K562 (cell line): ENCODE results near the gene SRMS. TPM values are rescaled to one million over a fixed set of nuclear protein-coding genes. Genes with fewer than 3 reads are reported as not detected.
A peak's percentile ranks its signal among the peaks of the same experiment; 100 is the strongest.

Source experiments
- ATAC-seq: fragments of 200-7000 bp; cut with Tn5 transposase; 3 replicates; pipeline ENCODE4 v1.9.1; 2020; ENCODE audit warnings: moderate library complexity
- BruUV-seq: library from RNA; stranded (reverse); fragments of 400-500 nt; replicated peaks from 2 replicates; lab custom pipeline; 2021; lab: Mats Ljungman, UMichigan
- CTCF ChIA-PET: fragments of 300-600 bp; formaldehyde crosslinking; extraction: SDS; loops from one replicate; lab custom pipeline; 2021; ENCODE audit warnings: low intra/inter-chr PET ratio; lab: Yijun Ruan, JAX
- POLR2A ChIA-PET: fragments of 300-600, 350-650 bp; sonication (Branson Sonifier 250); formaldehyde crosslinking; extraction: SDS; loops from one replicate; lab custom pipeline; 2021; ENCODE audit warnings: antibody characterized with exemption, inconsistent platforms; lab: Yijun Ruan, JAX
- DNase-seq, 4 experiments: peaks; one replicate each; pipeline versions ENCODE4 v3.0.0 to v3.0.0-alpha.2; 2011 to 2018; ENCODE audit warnings: low spot score in 3 of 4, mixed read lengths in 3 of 4; ENCODE audit errors: extremely low read depth in 1 of 4
- FAIRE-seq: peaks from 2 replicates; lab custom pipeline; 2011; peaks lifted over from hg19 to GRCh38; lab: Jason Lieb, UNC
- H2AFZ ChIP-seq: 2 replicates; pipeline ENCODE4 v1.6.0; 2011; ENCODE audit warnings: low read depth, low read length, control low read depth, inconsistent platforms
- H3K27ac ChIP-seq: fragments of 200-600 bp; 3 replicates; pipeline ENCODE4 v1.8.0; 2011; ENCODE audit warnings: low read depth, mild to moderate bottlenecking, control low read depth, inconsistent platforms, low read length, moderate library complexity, mixed read lengths; ENCODE audit errors: extremely low read depth
- H3K27me3 ChIP-seq, 2 experiments: fragments of 300-600 bp in 1 of 2; 2 replicates in 1 of 2; 3 replicates in 1 of 2; pipeline versions ENCODE4 v1.6.0 to v1.8.0; 2011; ENCODE audit warnings: inconsistent platforms in 2 of 2, low read length in 2 of 2, mild to moderate bottlenecking in 1 of 2, mixed read lengths in 1 of 2, moderate library complexity in 1 of 2; ENCODE audit not compliant: control insufficient read depth in 2 of 2, insufficient read depth in 2 of 2
- H3K36me3 ChIP-seq: fragments of 300-600 bp; 3 replicates; pipeline ENCODE4 v1.8.0; 2011; ENCODE audit warnings: mild to moderate bottlenecking, low read length, inconsistent platforms; ENCODE audit not compliant: control insufficient read depth, insufficient read depth
- H3K4me1 ChIP-seq, 2 experiments: fragments of 200-600 bp in 1 of 2; replicated peaks in 1 of 2; 2 replicates in 1 of 2; 3 replicates in 1 of 2; pipeline versions ENCODE4 v1.5.1 to v1.8.0; 2011; ENCODE audit warnings: inconsistent platforms in 2 of 2, low read length in 2 of 2, mild to moderate bottlenecking in 1 of 2, mixed read lengths in 1 of 2, moderate library complexity in 1 of 2; ENCODE audit not compliant: control insufficient read depth in 2 of 2, insufficient read depth in 2 of 2
- H3K4me2 ChIP-seq: 2 replicates; pipeline ENCODE4 v1.6.1; 2011; ENCODE audit warnings: low read length, control low read depth, inconsistent platforms, mixed read lengths; ENCODE audit not compliant: insufficient read depth
- H3K4me3 ChIP-seq: fragments of 200-600 bp; sonication (generic), shearing (Covaris generic); 2 replicates; pipeline ENCODE4 v1.5.1; 2016; ENCODE audit warnings: control low read depth, inconsistent platforms
- H3K79me2 ChIP-seq: fragments of 200-600 bp; 3 replicates; pipeline ENCODE4 v1.8.0; 2011; ENCODE audit warnings: low read length, inconsistent platforms; ENCODE audit not compliant: control insufficient read depth, insufficient read depth
- H3K9ac ChIP-seq, 2 experiments: 2 replicates each; pipeline versions ENCODE4 v1.6.0 to v1.6.1; 2011; ENCODE audit warnings: low read depth in 2 of 2, low read length in 2 of 2, control low read depth in 1 of 2, inconsistent platforms in 1 of 2, mild to moderate bottlenecking in 1 of 2, mixed read lengths in 1 of 2; ENCODE audit not compliant: insufficient read depth in 1 of 2
- H3K9me1 ChIP-seq: one replicate; pipeline ENCODE4 v1.6.0; 2011; ENCODE audit warnings: inconsistent platforms, mild to moderate bottlenecking, low read length, moderate library complexity; ENCODE audit not compliant: control insufficient read depth, insufficient read depth
- H3K9me3 ChIP-seq: replicated peaks from 2 replicates; pipeline ENCODE4 v1.5.1; 2011; ENCODE audit warnings: low read depth, low read length, inconsistent platforms; ENCODE audit not compliant: control insufficient read depth, insufficient read depth
- H4K20me1 ChIP-seq: replicated peaks from 2 replicates; pipeline ENCODE4 v1.6.1; 2011; ENCODE audit warnings: low read length, inconsistent platforms, mixed read lengths; ENCODE audit not compliant: control insufficient read depth, insufficient read depth
- ARHGAP35 ChIP-seq: fragments of 450-650 bp; IDR thresholded peaks from 2 replicates; pipeline ENCODE4 v1.6.1; 2018; ENCODE audit not compliant: partially characterized antibody
- ARID1B ChIP-seq: fragments of 450-650 bp; IDR thresholded peaks from 2 replicates; pipeline ENCODE4 v1.6.1; 2016; ENCODE audit warnings: antibody characterized with exemption, mild to moderate bottlenecking, inconsistent platforms
- COPS2 ChIP-seq: fragments of 450-650 bp; conservative IDR thresholded peaks from 2 replicates; pipeline ENCODE4 v1.6.1; 2016; ENCODE audit warnings: mild to moderate bottlenecking, moderate library complexity
- ESRRA ChIP-seq: fragments of 450-650 bp; IDR thresholded peaks from 2 replicates; pipeline ENCODE4 v1.6.1; 2014; ENCODE audit warnings: low read depth, mild to moderate bottlenecking, moderate library complexity, borderline replicate concordance
- FIP1L1 ChIP-seq: fragments of 200-400 bp; formaldehyde crosslinking; IDR thresholded peaks from 2 replicates; pipeline ENCODE4 v1.6.1; 2018; ENCODE audit warnings: mild to moderate bottlenecking, low read depth, low read length; ENCODE audit not compliant: poor library complexity, severe bottlenecking
- POLR2G ChIP-seq: fragments of 200-400 bp; formaldehyde crosslinking; IDR thresholded peaks from 2 replicates; pipeline ENCODE4 v1.6.1; 2017; ENCODE audit warnings: low read depth, mild to moderate bottlenecking, antibody characterized with exemption, low read length, moderate library complexity
- POLR3A ChIP-seq: IDR thresholded peaks from 2 replicates; pipeline ENCODE4 v1.6.1; 2011; ENCODE audit warnings: borderline replicate concordance, mild to moderate bottlenecking, moderate library complexity; ENCODE audit not compliant: insufficient read length, insufficient read depth; ENCODE audit errors: extremely low read depth
- SAP30 ChIP-seq: fragments of 200-600 bp; sonication (generic); IDR thresholded peaks from 2 replicates; pipeline ENCODE4 v1.6.1; 2012; ENCODE audit warnings: borderline replicate concordance, low read depth, mild to moderate bottlenecking, moderate library complexity, low read length, control low read depth, inconsistent platforms; ENCODE audit not compliant: insufficient read depth, poor library complexity, severe bottlenecking
- TARDBP ChIP-seq: fragments of 450-650 bp; IDR thresholded peaks from 2 replicates; pipeline ENCODE4 v1.6.1; 2016
- TBP ChIP-seq: optimal IDR thresholded peaks from 2 replicates; pipeline ENCODE3; 2011; ENCODE audit warnings: low read depth, low read length, improper control_type of control experiment
- ZNF3 ChIP-seq: fragments of 250-450 bp; sonication (Bioruptor Pico); IDR thresholded peaks from 2 replicates; pipeline ENCODE4 v1.5.0; 2021; ENCODE audit warnings: mild to moderate bottlenecking, moderate library complexity
- ZNF512 ChIP-seq: IDR thresholded peaks from 2 replicates; pipeline ENCODE4 v1.6.1; 2016; ENCODE audit warnings: missing genetic modification characterization, missing compliant biosample characterization
- WGBS: fragments of 100-300 bp; shearing (Covaris generic); methylation state at CpG from one replicate; pipeline ENCODE4 v1.1.6; 2016; ENCODE audit warnings: low coverage, mixed read lengths; ENCODE audit not compliant: insufficient coverage; ENCODE audit errors: missing lambda C conversion rate; 5-methylcytosine and 5-hydroxymethylcytosine counted together
- in situ Hi-C: fragments of 300-500 bp; cut with MboI; formaldehyde crosslinking; loops from 4 replicates; pipeline ENCODE4 v1.15.0; 2018; ENCODE audit warnings: inconsistent platforms, mixed read lengths
- intact Hi-C: fragments of 100-400 bp; cut with micrococcal nuclease; formaldehyde crosslinking; loops from 2 replicates; pipeline ENCODE4 v1.14.2; 2022
- polyA plus RNA-seq, 8 experiments: library from polyadenylated mRNA; depleted of rRNA in 4 of 8; stranded (reverse) in 5 of 8; unstranded in 3 of 8; fragments of >200 nt; fragmentation: Nextera tagmentation in 2 of 8; fragmentation: Illumina TruSeq in 1 of 8; extraction: Ambion mirVana in 2 of 8; extraction: Trizol in 1 of 8; gene quantifications; 2 replicates each; pipeline versions ENCODE4 v1.2.1 to v1.2.3, GENCODE V29; 2011 to 2014; ENCODE audit warnings: inconsistent platforms in 1 of 8, missing spikeins in 1 of 8
- total RNA-seq, 7 experiments: library from RNA; depleted of rRNA in 6 of 7; stranded (reverse); fragments of >200 nt in 6 of 7; fragmentation: Illumina TruSeq in 2 of 7; extraction: Trizol in 2 of 7; gene quantifications; 2 replicates each; pipeline versions ENCODE4 v1.2.1 to v1.2.3, GENCODE V29; 2011 to 2021; ENCODE audit warnings: low replicate concordance in 1 of 7

Gene SRMS
- total and polyA plus RNA-seq, 9 of the 15 experiments (the other 6 are each of a cell fraction or from before 2014, with no cell fraction given): 0.07 TPM; not detected in 8

GRCh38 chr20:63588641-63589041 is 41.1 kb upstream of the SRMS start:
- WGBS: 87% methylated on average over 11 of the region's 11 CpGs
- intact Hi-C loops (no loop called here), in situ Hi-C loops (no loop called here)
- Histone ChIP-seq H3K36me3 (peaks cover 39% of the 10 kb centered on the region; the same call in 1 of the 3 replicates), H3K27me3 (peaks cover 0 to 14% of the 10 kb centered on the region in 2 experiments; a peak in 2 of 5 replicates), H3K9ac (peak overlapping the region in 1 of 2 experiments; percentile 68; a peak in 1 of 4 replicates), H4K20me1 (no peaks in the 10 kb centered on the region), H2AFZ (no peak overlapping the region), H3K27ac (no peak overlapping the region), H3K79me2 (no peaks in the 10 kb centered on the region), H3K4me1 (peaks cover 0 to 21% of the 10 kb centered on the region in 2 experiments; a peak in 1 of 5 replicates), H3K4me2 (no peak overlapping the region), H3K9me3 (no peaks in the 10 kb centered on the region), H3K4me3 (no peak overlapping the region), H3K9me1 (no peaks in the 10 kb centered on the region)
- POLR2A ChIA-PET: interaction anchor here (1.1 to 1.2 kb wide), 3 partner anchors 10 to 14 kb away, joined by 3 to 5 read pairs (median 3); no protein-coding TSS in a partner anchor
- ATAC-seq (peak; percentile 23; the same call in 2 of the 3 replicates), DNase-seq (no peak), FAIRE-seq (no peak)
- CTCF ChIA-PET: no interaction called here
- no TSS peak for BruUV-seq
- peak; percentile 52; the same call in 1 of the 2 replicates for TF ChIP-seq POLR2G
- no peak for TF ChIP-seq COPS2

GRCh38 chr20:63587776-63588591 is 40.4 kb upstream of the SRMS start:
- intact Hi-C loops: no loop called here
- 58% methylated on average over 19 of the region's 19 CpGs for WGBS
- TF ChIP-seq ZNF3 (CRISPR knock-in tag) (no peak), SAP30 (no peak), ARHGAP35 (no peak), ESRRA (no peak), TARDBP (no peak), ZNF512 (tag) (no peak), FIP1L1 (no peak), TBP (no peak), ARID1B (no peak), POLR3A (no peak)

More at GRCh38 chr20:63587776-63588591, 40.4 kb upstream of the SRMS start:
- peaks cover 0 to 23% of the 10 kb centered on the region in 2 experiments; a peak in 3 of 5 replicates for H3K4me1 ChIP-seq
- no peak overlapping the region for H3K4me3 ChIP-seq
- no peak overlapping the region for H3K27ac ChIP-seq
- no peak overlapping the region for H3K4me2 ChIP-seq
- peaks cover 0 to 14% of the 10 kb centered on the region in 2 experiments; a peak in 2 of 5 replicates for H3K27me3 ChIP-seq
- no peaks in the 10 kb centered on the region for H3K9me3 ChIP-seq
- no peak for FAIRE-seq
- H3K9ac ChIP-seq: peak overlapping the region in 1 of 2 experiments; percentile 11; a peak in 1 of 4 replicates
- no peak overlapping the region for H2AFZ ChIP-seq
- no peaks in the 10 kb centered on the region for H3K9me1 ChIP-seq
- peaks cover 34% of the 10 kb centered on the region; the same call in 1 of the 3 replicates for H3K36me3 ChIP-seq
- no peak for ATAC-seq
- no peaks in the 10 kb centered on the region for H4K20me1 ChIP-seq
- BruUV-seq: TSS peak; percentile 54
- H3K79me2 ChIP-seq: no peaks in the 10 kb centered on the region
- in situ Hi-C loops: no loop called here
- CTCF ChIA-PET: no interaction called here
- no peak for DNase-seq
- POLR2A ChIA-PET: interaction anchor here (1.1 to 1.2 kb wide), 3 partner anchors 10 to 15 kb away, joined by 3 to 5 read pairs (median 3); no protein-coding TSS in a partner anchor
